ENCODE measurements around the gene HSP90AB1.

Gene HSP90AB1

GRCh38 chr6:44272529-44272928 lies 25.6 kb downstream of the HSP90AB1 start:
- no peak for TF ChIP-seq CTCF (IDR thresholded peaks at IDR 0.05)

- no peak for TF ChIP-seq CTCF (IDR thresholded peaks at IDR 0.05)
Observed at GRCh38 chr6:44272999-44273566, 26.2 kb downstream of the HSP90AB1 start.

GRCh38 chr6:44273617-44274016 lies 26.7 kb downstream of the HSP90AB1 start:
- TF ChIP-seq CTCF (IDR thresholded peaks at IDR 0.05), result no peak

- no peak for TF ChIP-seq CTCF (IDR thresholded peaks at IDR 0.05)
Observed at GRCh38 chr6:44275271-44275748, 28.4 kb downstream of the HSP90AB1 start.

- no peak for TF ChIP-seq CTCF (IDR thresholded peaks at IDR 0.05)
Observed at GRCh38 chr6:44275749-44276648, 29.1 kb downstream of the HSP90AB1 start.

- no peak for TF ChIP-seq CTCF (IDR thresholded peaks at IDR 0.05)
Observed at GRCh38 chr6:44276667-44277640, 30.1 kb downstream of the HSP90AB1 start.

- no peak for TF ChIP-seq CTCF (IDR thresholded peaks at IDR 0.05)
Observed at GRCh38 chr6:44277763-44278162, 30.9 kb downstream of the HSP90AB1 start.
